Fibroblast of skin of right biceps (primary cell): ENCODE data around the gene RPL22L1.
"Not testable (repeated sequence)": the region's sequence is repeated elsewhere in the genome, so short reads cannot be mapped to it uniquely, and the experiment has no call there.

Experiments used
- DNase-seq: peaks from one replicate; pipeline ENCODE4 v3.0.0-alpha.2; 2013

RPL22L1 gene

GRCh38 chr3:170826047-170826446 is 43.9 kb downstream of the RPL22L1 start:
- DNase-seq, result no peak

- DNase-seq, result not testable (repeated sequence)
Measured at GRCh38 chr3:170823562-170823961, 46.4 kb downstream of the RPL22L1 start.

- not testable (repeated sequence) for DNase-seq
Measured at GRCh38 chr3:170818325-170818724, 51.7 kb downstream of the RPL22L1 start.

- DNase-seq, result not testable (repeated sequence)
Measured at GRCh38 chr3:170817471-170817870, 52.5 kb downstream of the RPL22L1 start.

- DNase-seq, result no peak
Measured at GRCh38 chr3:170816841-170817240, 53.2 kb downstream of the RPL22L1 start.

GRCh38 chr3:170816341-170816740 is 53.7 kb downstream of the RPL22L1 start:
- DNase-seq, result no peak

GRCh38 chr3:170815936-170816335 is 54.1 kb downstream of the RPL22L1 start:
- no peak for DNase-seq

- no peak for DNase-seq
Measured at GRCh38 chr3:170815340-170815739, 54.7 kb downstream of the RPL22L1 start.
